GM12892 (cell line): ENCODE data around the gene CRACR2A.
A peak's percentile ranks its signal among the peaks of the same experiment; 100 is the strongest.

Experiments
- DNase-seq: peaks from one replicate; pipeline ENCODE4 v3.0.0; 2011; ENCODE audit not compliant: insufficient read length
- FAIRE-seq: peaks from 2 replicates; lab custom pipeline; 2011; peaks lifted over from hg19 to GRCh38; lab: Jason Lieb, UNC
- POLR2A ChIP-seq: IDR thresholded peaks from 2 replicates; pipeline ENCODE4 v1.6.1; 2011; ENCODE audit warnings: low read depth, low read length, control low read depth
- POLR2AphosphoS5 ChIP-seq: IDR thresholded peaks from 2 replicates; pipeline ENCODE4 v1.6.1; 2011; ENCODE audit warnings: low read depth, low read length, control low read depth
- TAF1 ChIP-seq: IDR thresholded peaks from 2 replicates; pipeline ENCODE4 v1.6.1; 2011; ENCODE audit warnings: low read depth, mild to moderate bottlenecking, control low read depth, low read length, borderline replicate concordance

CRACR2A gene

GRCh38 chr12:3669594-3669993, 83.3 kb downstream of the CRACR2A start:
- TF ChIP-seq POLR2AphosphoS5 (no peak), TAF1 (no peak), POLR2A (no peak)

DNA sequence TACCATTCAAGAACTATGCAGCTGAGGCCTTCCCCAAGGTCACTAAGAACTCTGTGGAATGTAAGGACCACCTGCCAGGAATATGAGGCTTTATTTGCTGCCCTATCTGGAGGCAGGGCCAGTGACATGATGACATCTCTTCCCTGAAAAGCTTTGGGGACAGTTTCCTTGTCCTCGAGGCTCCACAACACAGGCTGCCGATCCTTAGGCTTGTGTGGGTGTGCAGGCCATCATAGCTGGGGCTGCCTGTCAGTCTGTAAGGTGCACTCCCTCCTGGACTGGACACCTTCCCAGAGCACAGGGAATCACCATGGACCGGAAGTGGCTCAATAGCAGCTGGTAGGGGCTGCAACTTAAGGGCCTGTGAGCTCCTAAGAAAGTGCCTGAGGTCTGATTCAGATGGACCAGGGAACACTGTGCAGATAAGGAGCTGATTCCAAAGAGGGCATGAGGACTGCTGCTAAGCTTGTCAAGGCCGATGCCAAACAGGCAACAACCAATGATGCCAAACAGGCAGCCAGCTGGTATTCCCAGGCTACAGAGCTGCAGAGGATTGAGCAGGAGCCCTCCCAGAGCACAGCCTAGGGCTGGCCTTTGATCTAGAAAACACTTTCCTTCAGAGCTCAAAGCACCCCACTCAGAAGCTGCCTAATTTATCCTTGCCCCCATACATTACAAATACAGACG, 84.3 kb downstream of the CRACR2A start:
- TF ChIP-seq TAF1 (no peak), POLR2A (no peak), POLR2AphosphoS5 (no peak)
- DNase-seq (no peak), FAIRE-seq (no peak)

More at GRCh38 chr12:3669594-3669993, 83.3 kb downstream of the CRACR2A start:
- DNase-seq (no peak), FAIRE-seq (no peak)

DNA sequence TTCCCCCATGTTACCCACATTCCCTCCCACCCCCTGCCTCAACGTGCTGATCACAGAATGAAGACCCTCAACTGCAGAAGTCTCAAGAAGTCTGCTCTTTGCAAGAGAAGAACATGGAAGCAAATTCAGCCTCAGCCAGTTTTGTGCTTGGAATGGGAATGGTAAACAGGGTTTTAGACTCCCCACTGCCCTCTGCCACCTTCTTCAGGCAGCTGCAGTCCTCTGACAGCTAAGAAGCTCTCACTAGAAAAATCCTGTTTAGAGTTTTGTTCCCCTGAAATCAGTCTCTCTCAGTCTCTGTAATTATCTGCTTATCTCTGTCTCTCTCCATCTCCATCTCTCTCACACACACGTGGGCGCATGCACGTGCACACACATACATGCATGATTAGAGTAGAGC, 85.4 kb downstream of the CRACR2A start:
- TF ChIP-seq TAF1 = no peak
- TF ChIP-seq POLR2A = no peak
- TF ChIP-seq POLR2AphosphoS5 = no peak
- DNase-seq (no peak), FAIRE-seq (no peak)

DNA sequence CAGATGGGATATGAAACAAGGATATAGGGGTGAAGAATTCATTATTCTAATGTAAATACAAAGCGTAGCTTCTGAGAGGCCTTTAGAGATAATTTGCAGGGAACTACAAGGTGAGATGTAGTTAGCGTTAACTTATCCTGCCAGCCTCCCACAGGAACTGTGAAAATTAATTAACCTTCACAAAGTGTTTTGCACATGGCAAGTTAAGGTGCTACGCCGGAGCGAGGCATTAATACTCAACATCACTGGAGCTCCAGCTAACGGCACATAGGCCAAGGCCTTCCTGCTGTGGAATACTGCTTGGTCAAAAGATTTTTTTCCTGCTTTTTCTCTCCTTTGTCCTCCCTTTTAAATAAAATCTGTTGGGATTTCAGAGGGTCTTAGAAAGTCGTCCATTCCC, 86.5 kb downstream of the CRACR2A start:
- FAIRE-seq (no peak), DNase-seq (no peak)
- TF ChIP-seq POLR2A (no peak), TAF1 (no peak), POLR2AphosphoS5 (no peak)

DNA sequence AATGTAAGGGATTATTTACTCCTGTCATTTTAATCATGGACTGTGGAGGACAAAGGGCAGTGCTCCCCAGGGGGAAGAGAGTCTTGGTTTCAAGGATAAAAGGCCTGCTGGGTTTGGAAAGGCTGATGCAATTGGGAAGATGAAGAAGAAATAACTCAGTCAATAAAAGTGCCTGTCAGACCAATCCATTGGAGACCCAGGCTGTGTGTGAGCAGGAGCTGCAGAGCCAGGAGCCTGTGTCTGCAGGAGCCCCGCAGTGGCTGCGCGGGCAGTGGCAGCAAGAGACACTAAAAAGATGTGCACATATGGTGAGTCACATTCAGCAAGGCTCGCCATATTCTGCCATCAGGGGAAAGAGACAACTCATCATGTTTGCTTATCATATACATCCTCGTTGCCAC, 90.4 kb downstream of the CRACR2A start:
- no peak for DNase-seq
- FAIRE-seq = no peak
- TF ChIP-seq TAF1 (no peak), POLR2AphosphoS5 (no peak), POLR2A (no peak)

- TF ChIP-seq POLR2A = no peak
- no peak for TF ChIP-seq TAF1
- TF ChIP-seq POLR2AphosphoS5 = no peak
- DNase-seq (no peak), FAIRE-seq (no peak)
Measured at GRCh38 chr12:3661028-3661427, 91.9 kb downstream of the CRACR2A start.

DNA sequence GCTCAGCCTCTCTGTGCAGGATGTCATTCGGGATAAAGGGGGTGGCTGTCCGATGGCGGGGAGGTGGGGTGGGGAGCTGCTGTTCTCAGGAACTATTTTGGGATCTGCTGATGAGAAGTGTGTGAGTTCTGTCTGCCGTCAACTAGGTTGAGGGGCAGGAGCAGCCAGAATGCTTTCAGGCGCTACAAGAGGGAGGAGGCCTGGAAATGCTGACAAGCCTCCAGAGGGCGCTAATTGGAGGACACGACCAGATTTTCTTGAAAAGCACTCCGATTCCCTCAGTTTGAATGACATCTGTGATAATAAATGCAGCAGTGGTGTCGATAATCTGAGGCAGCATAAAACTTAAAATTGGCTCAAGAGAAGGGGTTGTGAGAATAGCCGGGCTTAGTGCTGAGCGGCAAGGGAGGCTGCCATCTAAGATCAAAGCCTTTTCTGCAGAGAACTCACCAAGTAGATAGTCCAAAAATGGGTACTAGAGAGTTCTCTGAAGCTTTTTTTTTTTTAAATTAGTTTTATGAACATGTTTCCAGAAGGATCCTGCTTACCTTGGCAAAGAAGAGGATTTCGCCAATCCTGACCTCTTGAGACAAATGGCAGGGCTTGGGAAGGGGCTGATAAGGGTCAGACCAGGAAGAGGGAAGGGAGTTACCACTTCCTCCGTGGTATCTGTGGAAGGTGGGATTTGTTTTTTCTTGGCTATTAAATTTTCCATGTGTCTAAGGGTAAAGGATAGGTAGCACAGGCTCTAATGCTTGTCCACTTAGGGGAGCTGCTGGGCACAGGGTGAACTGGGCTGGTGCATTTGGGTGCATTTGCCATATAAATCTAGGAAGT, 94.4 kb downstream of the CRACR2A start:
- DNase-seq (peak; percentile 35), FAIRE-seq (no peak)
- no peak for TF ChIP-seq POLR2AphosphoS5
- no peak for TF ChIP-seq POLR2A
- TF ChIP-seq TAF1 = no peak

- FAIRE-seq = no peak
- no peak for DNase-seq
- TF ChIP-seq POLR2AphosphoS5 (no peak), TAF1 (no peak), POLR2A (no peak)
Measured at GRCh38 chr12:3656946-3657622, 95.8 kb downstream of the CRACR2A start.

DNA sequence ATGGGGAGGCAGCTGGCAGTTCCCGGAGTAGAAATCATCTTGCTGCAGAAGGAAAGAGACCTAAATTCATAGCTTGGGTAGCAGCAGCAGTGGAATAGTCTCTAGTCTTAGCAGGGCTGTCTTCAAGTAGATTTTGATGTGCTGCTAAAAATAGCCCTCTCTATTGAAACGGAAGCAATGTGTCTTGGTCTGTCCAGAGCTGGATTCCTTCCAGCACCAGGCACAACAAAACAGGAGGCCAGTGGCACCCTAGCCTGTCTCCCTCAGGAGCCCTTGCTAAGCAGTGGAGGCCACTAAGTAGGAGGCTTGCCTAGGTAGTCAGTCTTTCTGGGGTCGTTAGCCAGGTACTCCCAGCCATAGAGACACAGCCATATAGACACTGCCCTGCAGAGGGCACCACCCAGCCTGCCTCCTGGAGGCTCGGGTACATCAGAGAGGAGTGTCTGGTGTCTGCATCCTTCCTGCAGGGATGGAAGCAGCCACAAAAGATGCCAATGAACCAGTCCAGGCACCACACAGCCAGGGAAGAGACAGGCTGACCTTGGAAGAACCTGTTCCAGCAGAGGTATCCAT, 97.5 kb downstream of the CRACR2A start:
- DNase-seq (no peak), FAIRE-seq (peak; percentile 65)
- TF ChIP-seq POLR2AphosphoS5 (no peak), TAF1 (no peak)

GRCh38 chr12:3651585-3652424, 101.1 kb downstream of the CRACR2A start:
- TF ChIP-seq POLR2A (no peak), TAF1 (no peak), POLR2AphosphoS5 (no peak)

DNA sequence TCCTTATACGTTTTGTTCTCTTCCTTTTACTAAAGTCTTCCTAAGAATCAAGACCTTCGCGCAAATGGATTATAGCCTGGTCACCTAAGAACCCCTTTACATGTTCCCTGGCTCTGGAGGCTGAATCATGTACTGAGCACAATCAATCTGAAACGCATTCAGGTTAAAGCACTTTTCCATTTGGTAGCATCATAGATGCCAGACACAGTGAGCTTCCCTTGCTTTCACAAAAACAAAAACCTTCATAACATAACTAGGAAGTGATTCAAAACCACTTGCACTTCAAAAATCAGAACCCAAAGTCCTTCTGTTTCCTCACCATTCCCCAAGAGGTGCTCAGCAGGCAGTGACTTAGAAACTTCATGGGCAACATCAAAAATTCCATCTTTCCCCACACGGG, 105.4 kb downstream of the CRACR2A start:
- no peak for FAIRE-seq
- TF ChIP-seq POLR2AphosphoS5 = no peak
- no peak for TF ChIP-seq POLR2A
- no peak for TF ChIP-seq TAF1
- no peak for DNase-seq

More at GRCh38 chr12:3651585-3652424, 101.1 kb downstream of the CRACR2A start:
- DNase-seq (no peak), FAIRE-seq (no peak)
